Prostate gland (tissue), 2 donors: ENCODE measurements around the gene NPIPA1.
"Not testable (repeated sequence)": the region's sequence is repeated elsewhere in the genome, so short reads cannot be mapped to it uniquely, and the experiment has no call there.

Experiments
- CTCF ChIP-seq, 4 experiments: fragments of 200-600 bp in 2 of 4; fragments of 450-650 bp in 2 of 4; sonication (generic) in 2 of 4; IDR thresholded peaks; 1 replicate in 3 of 4; 2 replicates in 1 of 4; pipeline ENCODE4 v1.5.1; 2016 to 2019; ENCODE audit warnings: antibody characterized with exemption in 4 of 4, mild to moderate bottlenecking in 2 of 4, moderate library complexity in 2 of 4
- POLR2A ChIP-seq: fragments of 450-650 bp; IDR thresholded peaks from one replicate; pipeline ENCODE4 v1.6.1; 2016; ENCODE audit warnings: antibody characterized with exemption, mild to moderate bottlenecking
- POLR2AphosphoS5 ChIP-seq: sonication (generic); formaldehyde crosslinking; IDR thresholded peaks from one replicate; pipeline ENCODE4 v1.6.1; 2017; ENCODE audit warnings: antibody characterized with exemption

GRCh38 chr16:14982521-14982920 is 45.3 kb downstream of the NPIPA1 start:
- not testable (repeated sequence) for TF ChIP-seq POLR2A; CTCF (IDR thresholded peaks at IDR 0.05)
- peak; percentile 26 for TF ChIP-seq POLR2AphosphoS5
